T47D (cell line): ENCODE data around the gene AGAP5.

Source experiments
- DNase-seq, 2 experiments: peaks; one replicate each; pipeline versions ENCODE4 v3.0.0 to v3.0.0-alpha.2; 2011 to 2012; ENCODE audit warnings: low read depth in 1 of 2, low spot score in 1 of 2
- JUND ChIP-seq: IDR thresholded peaks from 2 replicates; pipeline ENCODE4 v1.6.1; 2012; ENCODE audit warnings: low read depth
- in situ Hi-C: cut with HindIII; loops from 2 replicates; pipeline ENCODE4 v1.10.0; 2016; ENCODE audit warnings: low sequenced_read_pairs, low pct_unique_long_range_greater_than_20kb

The AGAP5 gene

DNA sequence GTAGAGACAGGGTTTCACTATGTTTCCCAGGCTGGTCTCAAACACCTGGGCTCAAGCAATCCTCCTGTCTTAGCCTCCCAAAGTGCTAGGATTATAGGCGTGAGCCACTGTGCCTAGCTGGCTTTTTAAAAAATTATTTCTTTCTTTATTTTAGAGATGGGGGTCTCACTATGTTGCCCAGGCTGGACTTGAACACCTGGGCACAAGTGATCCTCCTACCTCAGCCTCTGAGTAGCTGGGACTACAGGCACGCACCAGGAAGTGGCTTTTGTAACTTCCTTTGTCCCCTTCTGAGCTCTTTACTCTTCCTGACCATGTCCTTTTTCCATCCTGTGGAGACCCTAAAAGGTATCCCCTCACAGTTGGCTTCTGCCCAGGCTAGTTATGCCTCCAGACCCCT lies 54.5 kb downstream of the AGAP5 start:
- no peak for TF ChIP-seq JUND
- in situ Hi-C loops, result no loop called here

DNA sequence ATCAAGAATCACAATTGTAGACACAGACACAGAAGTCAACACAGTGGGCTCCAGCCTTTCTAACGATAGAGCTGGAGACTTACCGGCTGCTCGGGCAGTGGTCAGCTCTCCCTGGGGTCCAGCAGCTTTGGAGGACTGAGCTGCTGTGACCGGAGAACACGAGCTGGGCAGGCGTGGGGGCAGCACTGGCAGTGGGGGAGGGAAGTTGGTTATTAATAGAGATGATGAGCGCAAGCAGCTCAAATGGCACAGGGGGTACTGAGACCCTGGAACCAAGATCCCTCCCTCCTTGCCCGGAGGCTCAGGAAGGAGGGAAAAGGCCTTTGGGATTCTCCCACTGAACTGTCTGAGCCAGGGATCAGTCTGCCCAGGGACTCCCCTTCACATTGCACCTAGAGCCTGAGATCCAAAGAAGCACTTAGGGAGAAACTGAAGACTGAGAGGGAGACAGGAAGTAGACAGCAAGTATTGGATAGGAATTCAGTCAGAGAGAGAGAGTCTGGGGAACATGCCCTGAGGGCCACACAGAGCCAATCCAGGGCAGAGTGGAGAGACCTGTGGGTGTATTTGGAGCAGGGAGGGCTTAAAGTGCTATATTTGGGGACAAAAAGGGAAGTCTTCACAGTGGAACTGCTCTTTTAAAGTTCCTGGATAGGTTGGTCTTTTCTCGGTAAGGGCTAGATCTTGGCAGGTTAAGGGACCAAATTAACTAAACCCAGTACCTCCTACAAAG lies 56.4 kb downstream of the AGAP5 start, which contains the start of gene MYOZ1:
TSS of gene MYOZ1 (minus strand) at position 147 of the 733 bp plus-strand sequence. CDS start 1,457 bp downstream, outside the sequence.
- peak; percentile 34 to 46 for DNase-seq
- TF ChIP-seq JUND, result no peak
- in situ Hi-C loops, result no loop called here

More for the DNA sequence above, 54.5 kb downstream of the AGAP5 start:
- no peak for DNase-seq

DNA sequence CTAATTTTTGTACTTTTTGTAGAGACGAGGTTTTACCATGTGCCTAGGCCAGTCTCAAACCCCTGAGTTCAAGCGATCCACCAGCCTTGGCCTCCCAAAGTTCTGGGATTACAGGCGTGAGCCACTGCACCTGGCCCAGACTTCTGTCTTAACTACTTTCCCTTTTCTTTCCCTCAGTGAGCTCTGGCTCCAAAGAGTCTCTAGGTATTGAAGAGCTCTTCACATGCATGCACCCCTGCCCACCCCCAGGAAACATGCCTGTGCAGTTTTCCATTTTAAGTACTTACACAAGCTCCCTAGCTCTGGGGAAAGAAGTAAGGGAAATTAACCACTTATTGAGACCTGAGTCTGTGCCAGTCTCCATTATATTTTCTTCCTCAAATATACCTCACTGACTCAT lies 58.6 kb downstream of the AGAP5 start:
- in situ Hi-C loops, result no loop called here
- DNase-seq, result no peak
- no peak for TF ChIP-seq JUND

DNA sequence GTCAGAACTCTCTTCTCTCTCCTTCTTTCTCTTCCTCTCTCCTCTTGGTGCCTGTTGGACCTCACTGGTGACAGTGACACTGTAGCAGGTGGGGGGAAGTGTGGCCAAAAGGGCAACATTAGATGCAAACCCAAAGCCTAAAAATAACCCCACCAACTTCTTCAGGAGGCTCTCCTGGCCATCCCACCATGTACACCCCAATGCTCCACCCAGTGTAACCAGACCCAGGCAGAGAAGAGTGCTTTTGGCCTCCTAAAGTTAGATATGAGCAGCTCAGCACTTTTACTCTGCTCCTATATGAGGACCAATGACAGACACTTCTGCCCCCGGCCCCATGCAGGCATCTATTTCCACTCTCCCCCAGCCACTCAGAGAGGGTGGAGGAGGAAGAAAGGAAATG lies 62.1 kb downstream of the AGAP5 start:
- no peak for TF ChIP-seq JUND
- no peak for DNase-seq
- in situ Hi-C loops, result no loop called here

DNA sequence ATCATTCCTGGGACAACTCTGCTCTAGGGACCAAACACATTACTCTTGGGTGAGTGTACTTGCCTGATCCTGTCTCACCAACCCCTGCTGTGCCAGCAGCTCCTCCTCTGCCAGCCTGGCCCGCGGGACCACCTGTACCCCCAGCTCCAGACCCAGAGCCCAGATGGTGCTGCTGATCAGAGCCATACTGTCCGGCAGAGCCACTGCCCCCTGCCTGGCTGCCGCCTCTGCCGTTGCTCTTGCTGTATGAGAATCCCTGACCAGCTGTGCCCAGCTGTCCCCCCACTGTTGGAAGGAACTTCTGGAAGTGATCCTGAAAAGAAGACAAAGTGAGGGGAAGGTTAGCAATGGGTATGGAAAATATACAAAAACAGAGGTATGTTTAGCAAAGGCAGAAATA lies 63.5 kb downstream of the AGAP5 start:
- in situ Hi-C loops, result no loop called here
- TF ChIP-seq JUND, result no peak
- DNase-seq, result no peak

DNA sequence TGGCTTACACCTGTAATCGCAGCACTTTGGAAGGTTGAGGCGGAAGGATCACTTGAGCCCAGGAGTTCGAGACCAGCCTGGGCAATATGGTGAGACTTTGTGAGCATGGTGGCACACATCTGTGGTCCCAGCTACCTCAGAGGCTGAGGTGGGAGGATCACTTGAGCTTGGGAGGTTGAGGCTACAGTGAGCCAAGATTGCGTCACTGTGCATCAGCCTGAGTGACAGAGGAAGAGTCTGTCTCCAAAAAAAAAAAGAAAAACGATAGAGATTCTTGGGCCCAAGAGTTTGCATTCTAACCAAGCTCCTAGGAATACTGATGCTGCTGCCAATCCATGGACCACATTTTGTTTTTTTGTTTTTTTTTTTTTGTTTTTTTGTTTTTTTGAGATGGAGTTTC lies 68.7 kb downstream of the AGAP5 start:
- no peak for DNase-seq
- in situ Hi-C loops, result no loop called here
- TF ChIP-seq JUND, result no peak

DNA sequence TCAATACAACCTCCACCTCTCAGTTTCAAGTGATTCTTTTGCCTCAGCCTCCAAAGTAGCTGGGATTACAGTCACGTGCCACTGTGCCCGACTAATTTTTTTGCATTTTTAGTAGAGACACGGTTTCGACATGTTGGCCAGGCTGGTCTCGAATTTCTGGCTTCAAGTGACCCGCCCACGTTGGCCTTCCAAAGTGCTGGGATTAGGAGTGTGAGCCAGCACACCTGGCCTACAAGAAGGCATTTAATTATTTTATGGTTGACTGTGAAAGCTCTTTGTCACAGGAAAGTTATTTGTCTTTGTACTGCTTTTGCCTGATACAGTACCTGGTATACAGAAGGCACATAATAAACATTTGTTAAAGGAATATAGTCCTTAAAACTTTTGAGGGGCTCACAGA lies 69.5 kb downstream of the AGAP5 start:
- no peak for DNase-seq
- no peak for TF ChIP-seq JUND
- in situ Hi-C loops, result no loop called here

DNA sequence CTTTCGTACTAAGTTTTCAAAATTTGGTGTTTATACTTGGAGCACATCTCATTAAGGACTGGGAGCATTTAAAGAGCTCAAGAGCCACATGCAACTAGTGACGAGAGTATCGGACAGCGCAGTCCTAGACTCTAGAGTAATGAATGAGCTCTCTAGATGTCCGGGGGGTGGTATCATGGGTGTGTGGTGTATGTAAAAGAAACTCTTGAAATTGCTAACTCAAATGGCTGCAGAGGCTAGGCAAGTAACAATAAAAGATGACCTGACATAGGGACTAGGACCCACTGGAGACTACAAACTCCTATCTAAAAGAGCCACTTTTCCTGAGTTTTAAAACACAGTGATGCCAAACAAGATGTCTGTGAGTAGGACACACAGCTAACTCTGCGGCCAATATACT lies 70.6 kb downstream of the AGAP5 start:
- in situ Hi-C loops, result no loop called here

DNA sequence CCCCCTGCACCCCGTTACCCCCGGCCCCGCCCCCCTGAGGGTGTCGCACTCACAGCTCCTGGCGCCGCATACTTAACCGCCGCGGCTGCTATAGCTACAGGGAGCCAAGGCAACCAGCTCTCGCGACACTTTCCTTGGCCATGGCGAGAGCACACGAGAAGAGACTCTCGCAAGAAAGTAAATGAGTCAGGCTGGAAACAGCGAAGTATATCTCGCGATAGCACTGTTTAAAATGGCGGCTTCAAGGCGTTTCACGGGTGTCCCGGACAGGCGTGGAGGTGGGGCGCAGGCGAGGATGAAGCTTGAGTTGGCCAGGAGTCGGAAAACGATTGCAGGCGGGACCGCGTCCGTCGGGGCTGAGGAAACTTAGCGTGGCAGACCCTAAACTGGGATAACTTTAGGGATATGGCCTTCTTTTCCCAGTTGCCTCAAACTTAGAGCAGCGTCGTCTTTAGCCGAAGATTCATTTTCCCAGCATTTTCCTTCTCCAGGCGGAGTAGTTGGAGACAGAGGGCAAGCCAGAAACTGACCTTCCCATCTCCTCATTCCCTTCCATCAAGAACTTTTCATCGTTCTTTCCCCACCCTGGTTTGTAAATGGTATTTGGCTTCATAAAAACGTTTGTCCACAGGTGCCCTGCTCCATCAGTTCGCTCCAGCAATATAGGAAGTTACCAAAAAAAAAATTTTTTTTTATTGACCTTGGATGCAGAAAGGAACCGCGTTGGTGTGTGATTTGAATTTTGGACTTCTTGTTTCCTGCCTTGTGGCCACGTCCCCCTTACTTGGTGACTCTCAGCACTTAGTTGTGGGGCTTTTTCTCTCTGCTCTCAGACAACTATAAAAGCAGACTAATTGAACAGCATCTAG lies 71.8 kb downstream of the AGAP5 start:
- DNase-seq, result peak; percentile 96 to 99
- TF ChIP-seq JUND, result no peak
- in situ Hi-C loops, result no loop called here

More for the DNA sequence above, 70.6 kb downstream of the AGAP5 start:
- no peak for TF ChIP-seq JUND
- DNase-seq, result no peak

DNA sequence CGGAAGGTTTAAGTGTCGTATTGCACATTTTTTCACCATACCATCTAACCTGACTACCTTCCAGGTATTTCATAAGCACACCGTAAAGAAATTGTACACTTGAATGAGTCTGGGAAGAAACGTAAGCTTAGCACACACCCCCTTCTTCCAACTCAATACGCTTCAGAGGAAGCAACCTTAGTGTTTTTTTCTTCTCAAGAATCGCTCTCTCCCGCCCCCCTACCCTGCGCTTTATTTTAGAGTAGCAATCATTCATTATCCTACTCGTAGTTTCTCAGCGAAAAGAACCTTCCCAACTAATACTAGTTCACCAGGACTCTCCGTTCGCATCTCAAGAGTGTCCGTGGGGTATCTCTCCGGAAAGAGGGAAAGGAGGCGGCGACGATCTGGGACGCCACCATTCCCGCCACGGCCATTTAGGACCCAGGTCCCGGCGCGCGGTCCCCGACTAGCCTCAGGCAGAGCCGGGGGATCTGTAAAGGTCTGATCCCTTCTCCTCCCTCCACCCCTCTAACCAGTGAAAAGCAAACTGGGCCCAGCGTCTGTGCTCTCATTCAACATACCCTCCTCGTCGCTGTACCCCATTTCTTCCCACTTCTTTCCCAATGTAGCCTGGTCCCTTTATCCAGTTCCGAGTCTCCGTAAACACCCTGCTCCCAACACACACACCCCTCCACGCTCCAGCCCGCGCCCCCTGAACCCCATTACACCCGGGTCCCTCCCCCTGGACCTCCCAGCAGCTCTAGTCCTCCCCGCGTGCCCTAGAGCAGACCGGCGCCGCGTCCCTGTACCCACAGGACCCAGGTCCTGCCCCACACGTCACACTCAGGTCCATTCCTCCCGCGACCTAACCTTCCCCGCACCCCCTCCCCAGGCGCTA lies 72.7 kb downstream of the AGAP5 start:
- peak in 1 of 2 experiments; percentile 64 for DNase-seq
- in situ Hi-C loops, result no loop called here

More for the DNA sequence above, 72.7 kb downstream of the AGAP5 start:
- TF ChIP-seq JUND, result no peak
